Left kidney (tissue), 2 donors: ENCODE measurements around the gene TRMT2A. TPM values are rescaled to one million over a fixed set of nuclear protein-coding genes. Genes with fewer than 3 reads are reported as not detected.

ENCODE experiments used
- DNase-seq: peaks from one replicate; pipeline ENCODE4 v3.0.0-alpha.2; 2013
- polyA plus RNA-seq: library from polyadenylated mRNA; unstranded; fragments of 120-200 nt; gene quantifications from one replicate; pipeline ENCODE4 v1.2.1, GENCODE V29; 2013; ENCODE audit not compliant: insufficient read length

TRMT2A gene
- polyA plus RNA-seq, 1 donor, result 46.0 TPM

GRCh38 chr22:20106205-20106848, 10.7 kb downstream of the TRMT2A start:
- DNase-seq, result no peak

GRCh38 chr22:20105456-20106204, 11.4 kb downstream of the TRMT2A start:
- no peak for DNase-seq

GRCh38 chr22:20102203-20102780, 14.7 kb downstream of the TRMT2A start:
- DNase-seq, result no peak

- DNase-seq, result no peak
Observed at GRCh38 chr22:20101638-20102037, 15.4 kb downstream of the TRMT2A start.

- no peak for DNase-seq
Observed at GRCh38 chr22:20099099-20099711, 17.8 kb downstream of the TRMT2A start.

GRCh38 chr22:20096574-20097420, 20.2 kb downstream of the TRMT2A start:
- DNase-seq, result no peak

- no peak for DNase-seq
Observed at GRCh38 chr22:20095521-20095920, 21.5 kb downstream of the TRMT2A start.

- no peak for DNase-seq
Observed at GRCh38 chr22:20094197-20094807, 22.7 kb downstream of the TRMT2A start.

GRCh38 chr22:20093418-20094196, 23.4 kb downstream of the TRMT2A start:
- DNase-seq, result no peak

GRCh38 chr22:20092477-20092854, 24.6 kb downstream of the TRMT2A start:
- DNase-seq, result no peak

GRCh38 chr22:20091690-20092476, 25.1 kb downstream of the TRMT2A start:
- DNase-seq, result no peak

GRCh38 chr22:20090730-20091240, 26.2 kb downstream of the TRMT2A start:
- no peak for DNase-seq

- no peak for DNase-seq
Observed at GRCh38 chr22:20089977-20090729, 26.9 kb downstream of the TRMT2A start.

GRCh38 chr22:20089226-20089976, 27.6 kb downstream of the TRMT2A start:
- DNase-seq, result no peak

GRCh38 chr22:20088263-20088648, 28.8 kb downstream of the TRMT2A start:
- DNase-seq, result no peak

GRCh38 chr22:20087319-20088262, 29.4 kb downstream of the TRMT2A start:
- no peak for DNase-seq

GRCh38 chr22:20086763-20087162, 30.3 kb downstream of the TRMT2A start:
- no peak for DNase-seq
